VCaP (cell line): ENCODE results near the gene ATG4A.

Experiments
- H3K27ac ChIP-seq: fragments of 450-650 bp; 2 replicates; pipeline ENCODE4 v1.5.1; 2017
- TF ChIP-seq, protein P1 (sequence below): fragments of 450-650 bp; conservative IDR thresholded peaks from 2 replicates; pipeline ENCODE4 v1.5.1; 2017; ENCODE audit warnings: mild to moderate bottlenecking, moderate library complexity

ATG4A gene

DNA sequence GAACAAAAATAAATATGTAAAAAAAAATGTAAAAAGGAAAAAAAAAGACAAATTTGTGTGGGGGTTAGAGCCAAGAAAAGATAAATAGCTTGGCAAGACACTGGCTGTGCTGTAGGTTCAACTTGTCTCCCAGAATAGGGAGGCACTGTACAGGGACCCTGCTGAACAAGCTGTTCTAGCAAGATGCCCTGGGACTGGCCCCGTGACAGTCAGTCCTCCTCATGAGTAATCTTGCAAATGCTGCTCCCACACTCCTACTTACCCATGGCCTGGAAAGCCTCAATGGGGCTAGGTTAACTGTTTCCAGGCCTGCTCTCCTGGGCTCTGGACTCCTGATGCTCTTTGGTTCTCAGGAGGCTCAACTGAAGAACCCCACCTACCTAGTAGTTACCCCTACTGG is 106.8 kb downstream of the ATG4A start:
- no peak overlapping the region for H3K27ac ChIP-seq
- TF ChIP-seq, protein P1, sequence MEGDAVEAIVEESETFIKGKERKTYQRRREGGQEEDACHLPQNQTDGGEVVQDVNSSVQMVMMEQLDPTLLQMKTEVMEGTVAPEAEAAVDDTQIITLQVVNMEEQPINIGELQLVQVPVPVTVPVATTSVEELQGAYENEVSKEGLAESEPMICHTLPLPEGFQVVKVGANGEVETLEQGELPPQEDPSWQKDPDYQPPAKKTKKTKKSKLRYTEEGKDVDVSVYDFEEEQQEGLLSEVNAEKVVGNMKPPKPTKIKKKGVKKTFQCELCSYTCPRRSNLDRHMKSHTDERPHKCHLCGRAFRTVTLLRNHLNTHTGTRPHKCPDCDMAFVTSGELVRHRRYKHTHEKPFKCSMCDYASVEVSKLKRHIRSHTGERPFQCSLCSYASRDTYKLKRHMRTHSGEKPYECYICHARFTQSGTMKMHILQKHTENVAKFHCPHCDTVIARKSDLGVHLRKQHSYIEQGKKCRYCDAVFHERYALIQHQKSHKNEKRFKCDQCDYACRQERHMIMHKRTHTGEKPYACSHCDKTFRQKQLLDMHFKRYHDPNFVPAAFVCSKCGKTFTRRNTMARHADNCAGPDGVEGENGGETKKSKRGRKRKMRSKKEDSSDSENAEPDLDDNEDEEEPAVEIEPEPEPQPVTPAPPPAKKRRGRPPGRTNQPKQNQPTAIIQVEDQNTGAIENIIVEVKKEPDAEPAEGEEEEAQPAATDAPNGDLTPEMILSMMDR, result no peak

DNA sequence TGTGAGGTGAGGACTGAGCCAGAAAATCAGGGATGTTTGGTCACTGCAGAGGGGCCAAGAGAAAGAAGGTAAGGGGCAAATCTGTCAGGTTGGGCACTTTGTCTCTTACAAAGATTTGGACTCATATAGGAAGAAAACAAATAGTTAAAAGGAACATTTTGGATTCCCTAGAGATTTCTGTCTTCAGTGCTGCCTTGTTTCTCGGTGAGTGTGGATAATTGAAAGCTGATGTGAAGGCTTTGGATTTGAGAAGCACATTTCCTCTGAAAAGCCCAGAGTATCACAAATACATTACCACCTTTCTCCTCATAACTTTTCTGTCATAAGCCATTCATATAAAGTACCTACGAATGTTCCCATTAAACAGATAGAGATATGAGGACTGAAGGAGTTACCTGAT is 107.5 kb downstream of the ATG4A start:
- TF ChIP-seq, protein P1, result no peak
- H3K27ac ChIP-seq, result no peak overlapping the region

DNA sequence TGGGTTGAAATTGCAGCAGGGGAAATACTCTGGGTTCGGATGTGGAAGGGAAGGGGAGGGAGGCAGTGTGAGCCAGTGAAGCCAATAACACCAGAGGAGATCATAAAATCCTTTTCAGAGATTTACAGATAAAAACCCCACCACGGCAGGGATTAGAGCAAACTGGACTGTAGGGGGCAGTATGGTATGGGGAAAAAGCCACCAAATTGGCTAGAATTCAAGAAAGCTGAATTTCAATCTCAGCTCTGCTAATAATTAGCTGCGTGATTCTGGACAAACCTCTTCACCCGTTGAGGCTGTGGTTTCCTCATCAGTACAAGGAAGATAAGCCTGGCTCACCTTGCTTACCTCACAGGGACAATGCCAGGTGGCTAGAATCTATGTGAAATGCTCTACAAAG is 108.1 kb downstream of the ATG4A start:
- TF ChIP-seq, protein P1, result peak; percentile 40
- H3K27ac ChIP-seq, result no peak overlapping the region

DNA sequence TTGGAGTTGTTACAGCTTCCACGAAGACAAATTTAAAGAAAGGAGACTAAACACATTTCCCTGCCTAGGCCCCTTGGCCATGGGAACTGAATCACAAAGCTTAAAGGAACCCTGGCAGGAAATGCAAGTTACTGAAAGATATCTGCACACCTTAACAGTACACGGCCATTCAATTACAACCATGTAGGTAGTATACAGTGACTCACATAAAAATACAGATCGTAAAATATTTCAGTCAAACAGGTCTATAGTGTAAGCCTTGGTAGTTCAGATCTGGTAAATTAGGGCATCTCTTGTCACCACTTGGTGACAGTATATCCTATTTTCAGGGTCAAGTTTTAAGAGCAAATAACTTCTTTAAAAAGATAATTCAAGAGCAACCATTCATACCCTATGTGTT is 112.0 kb downstream of the ATG4A start:
- H3K27ac ChIP-seq, result no peak overlapping the region
- TF ChIP-seq, protein P1, result no peak
